ENCODE results near the gene ZNF165.
"Not testable (repeated sequence)": the region's sequence is repeated elsewhere in the genome, so short reads cannot be mapped to it uniquely, and the experiment has no call there.

Gene ZNF165

DNA sequence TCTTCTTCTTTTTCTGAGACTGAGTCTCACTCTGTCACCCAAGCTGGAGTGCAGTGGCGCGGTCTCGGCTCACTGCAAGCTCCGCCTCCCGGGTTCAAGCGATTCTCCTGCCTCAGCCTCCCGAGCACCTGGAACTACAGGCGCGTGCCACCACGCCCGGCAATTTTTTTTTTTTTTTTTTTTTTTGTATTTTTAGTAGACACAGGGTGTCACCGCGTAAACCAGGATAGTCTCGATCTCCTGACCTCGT is at the start of gene ZNF165:
ZNF165 (plus strand) TSS at position 188 of the 250 bp plus-strand sequence. CDS start 4,913 bp downstream, outside the sequence.
- H3K4me3 ChIP-seq (ENCODE audit: low read depth, low read length) = peak within 1 kb of the TSS; percentile 71
- in situ Hi-C loops (cut with HindIII; ENCODE audit: low sequenced_read_pairs); DNase-seq (ENCODE audit: low read depth, low spot score): not testable (repeated sequence)

DNA sequence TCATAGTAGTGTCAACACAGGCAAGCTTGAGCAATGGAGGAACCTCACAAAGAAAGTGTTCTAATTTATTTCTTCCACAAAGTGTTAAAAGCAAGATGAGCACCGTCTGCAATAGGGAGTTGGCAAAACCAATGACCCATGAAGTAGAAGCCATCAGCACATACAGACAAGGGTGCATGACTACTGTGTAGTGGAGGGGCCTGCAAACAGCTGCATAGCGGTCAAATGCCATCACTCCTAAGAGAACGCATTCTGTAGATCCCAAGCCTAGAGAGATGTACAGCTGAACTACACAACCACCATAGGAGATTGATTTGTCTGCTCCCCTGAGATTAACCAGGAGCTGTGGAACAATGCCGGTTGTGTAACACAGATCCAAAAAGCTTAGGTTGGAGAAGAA is 26.8 kb upstream of the ZNF165 start:
- no peak overlapping the region for H3K4me3 ChIP-seq (ENCODE audit: low read depth, low read length)
- in situ Hi-C loops (cut with HindIII; ENCODE audit: low sequenced_read_pairs) = no loop called here
- DNase-seq (ENCODE audit: low read depth, low spot score) = no peak
- TF ChIP-seq CTCF (IDR thresholded peaks at IDR 0.05; ENCODE audit: low read depth, low read length) = no peak

DNA sequence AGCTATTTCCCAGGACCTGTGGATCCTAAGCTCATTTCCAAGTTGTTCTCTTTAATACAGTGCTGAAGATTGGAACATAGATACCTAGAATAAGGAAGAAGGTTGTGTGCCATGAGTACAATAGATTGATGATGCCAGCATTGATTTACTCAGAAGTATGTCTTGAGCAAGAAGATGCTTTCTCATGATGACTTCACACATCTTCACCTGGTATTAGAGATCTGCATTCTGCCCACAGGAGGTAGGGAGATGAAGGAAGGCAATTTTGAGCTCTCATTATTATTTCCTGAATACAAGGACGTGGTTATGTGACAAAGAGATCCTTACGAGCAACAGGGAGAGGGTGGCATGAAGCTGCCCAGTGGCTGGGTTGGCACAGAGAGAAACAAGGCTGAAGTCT is 20.0 kb upstream of the ZNF165 start:
- in situ Hi-C loops (cut with HindIII; ENCODE audit: low sequenced_read_pairs) = no loop called here
- H3K4me3 ChIP-seq (ENCODE audit: low read depth, low read length) = no peak overlapping the region
- no peak for DNase-seq (ENCODE audit: low read depth, low spot score)
- TF ChIP-seq CTCF (IDR thresholded peaks at IDR 0.05; ENCODE audit: low read depth, low read length) = no peak

- in situ Hi-C loops (cut with HindIII; ENCODE audit: low sequenced_read_pairs) = no loop called here
- DNase-seq (ENCODE audit: low read depth, low spot score) = no peak
- no peak overlapping the region for H3K4me3 ChIP-seq (ENCODE audit: low read depth, low read length)
- TF ChIP-seq CTCF (IDR thresholded peaks at IDR 0.05; ENCODE audit: low read depth, low read length) = no peak
Observed at GRCh38 chr6:28064272-28064671, 16.1 kb upstream of the ZNF165 start.

GRCh38 chr6:28068067-28068466 is 12.3 kb upstream of the ZNF165 start:
- no peak overlapping the region for H3K4me3 ChIP-seq (ENCODE audit: low read depth, low read length)
- in situ Hi-C loops (cut with HindIII; ENCODE audit: low sequenced_read_pairs) = no loop called here
- no peak for TF ChIP-seq CTCF (IDR thresholded peaks at IDR 0.05; ENCODE audit: low read depth, low read length)
- no peak for DNase-seq (ENCODE audit: low read depth, low spot score)

GRCh38 chr6:28070968-28071367 is 9.4 kb upstream of the ZNF165 start:
- H3K4me3 ChIP-seq (ENCODE audit: low read depth, low read length); DNase-seq (ENCODE audit: low read depth, low spot score); in situ Hi-C loops (cut with HindIII; ENCODE audit: low sequenced_read_pairs): not testable (repeated sequence)

DNA sequence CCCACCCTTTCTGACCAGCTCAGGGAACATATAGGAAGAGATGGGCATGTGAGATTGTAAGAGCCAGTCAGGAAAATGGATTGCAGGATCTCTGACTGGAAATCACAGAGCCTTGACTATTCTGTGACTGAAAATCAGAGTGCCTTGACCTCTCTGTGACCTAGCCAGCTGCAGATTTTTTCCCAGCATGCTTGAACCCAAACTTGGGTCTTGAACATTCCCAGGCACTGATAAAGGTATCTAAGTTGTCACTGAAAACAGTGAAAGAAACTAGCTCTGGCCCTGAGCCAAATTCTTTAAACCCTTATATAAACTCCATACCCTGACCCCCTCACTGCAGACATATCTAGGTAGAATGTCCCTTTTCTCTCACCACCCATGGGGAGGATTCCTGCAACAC is 2.3 kb upstream of the ZNF165 start:
- TF ChIP-seq CTCF (IDR thresholded peaks at IDR 0.05; ENCODE audit: low read depth, low read length) = no peak
- H3K4me3 ChIP-seq (ENCODE audit: low read depth, low read length) = no peak overlapping the region
- no peak for DNase-seq (ENCODE audit: low read depth, low spot score)
- in situ Hi-C loops (cut with HindIII; ENCODE audit: low sequenced_read_pairs) = no loop called here

DNA sequence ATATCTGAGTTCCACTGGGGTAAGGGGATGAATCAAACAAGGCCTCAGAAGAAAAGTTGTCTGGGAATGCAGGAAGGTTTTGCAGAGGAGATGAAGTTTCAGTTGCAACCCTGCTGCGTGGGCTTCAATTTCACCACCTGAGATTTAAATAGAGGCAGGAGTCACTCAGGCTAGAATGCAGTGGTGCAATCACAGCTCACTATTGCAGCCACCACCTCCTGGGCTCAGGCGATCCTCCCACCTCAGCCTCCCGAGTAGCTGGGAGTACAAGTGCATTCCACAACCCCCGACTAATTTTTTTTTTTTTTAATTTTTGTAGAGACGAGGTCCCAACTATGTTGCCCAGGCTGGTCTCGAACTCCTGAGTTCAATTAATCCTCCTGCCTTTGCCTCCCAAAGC is 1.5 kb upstream of the ZNF165 start:
- TF ChIP-seq CTCF (IDR thresholded peaks at IDR 0.05; ENCODE audit: low read depth, low read length) = no peak
- no peak for DNase-seq (ENCODE audit: low read depth, low spot score)

More for the DNA sequence above, 1.5 kb upstream of the ZNF165 start:
- in situ Hi-C loops (cut with HindIII; ENCODE audit: low sequenced_read_pairs) = no loop called here
- no peak overlapping the region for H3K4me3 ChIP-seq (ENCODE audit: low read depth, low read length)
